OCI-LY7 (cell line): ENCODE data around the gene TBC1D1. TPM values are rescaled to one million over a fixed set of nuclear protein-coding genes. Genes with fewer than 3 reads are reported as not detected.

Source experiments
- BruUV-seq: library from RNA; stranded (reverse); fragments of 400-500 nt; replicated peaks from 2 replicates; lab custom pipeline; 2021; lab: Mats Ljungman, UMichigan
- CTCF ChIA-PET: fragments of 300-600 bp; sonication (Branson Sonifier 250); formaldehyde crosslinking; loops from one replicate; lab custom pipeline; 2022; ENCODE audit warnings: antibody characterized with exemption; ENCODE audit not compliant: unreplicated experiment; lab: Charles Lee
- POLR2A ChIA-PET: fragments of 300-600 bp; sonication (Branson Sonifier 250); formaldehyde crosslinking; loops from one replicate; lab custom pipeline; 2022; ENCODE audit warnings: antibody characterized with exemption; lab: Charles Lee
- DNase-seq: peaks from one replicate; pipeline ENCODE4 v3.0.0-alpha.2; 2015; ENCODE audit warnings: low spot score
- H2AFZ ChIP-seq: fragments of 200-600 bp; sonication (generic), shearing (Covaris generic); 2 replicates; pipeline ENCODE4 v1.6.1; 2014; ENCODE audit warnings: mild to moderate bottlenecking, antibody characterized with exemption, low read length, moderate library complexity
- H3K27ac ChIP-seq: fragments of 200-600 bp; sonication (generic); 2 replicates; pipeline ENCODE4 v1.5.1; 2014; ENCODE audit warnings: mixed run types, low read depth, mild to moderate bottlenecking, moderate library complexity, low read length, inconsistent platforms; ENCODE audit not compliant: poor library complexity, severe bottlenecking
- H3K36me3 ChIP-seq: fragments of 200-600 bp; sonication (generic); 2 replicates; pipeline ENCODE4 v1.6.1; 2014; ENCODE audit warnings: mild to moderate bottlenecking, antibody characterized with exemption, low read length, moderate library complexity, mixed read lengths; ENCODE audit not compliant: insufficient read depth
- H3K4me1 ChIP-seq: fragments of 200-600 bp; sonication (generic); 2 replicates; pipeline ENCODE4 v1.5.1; 2014; ENCODE audit warnings: mild to moderate bottlenecking, low read length; ENCODE audit not compliant: insufficient read depth, poor library complexity, severe bottlenecking
- H3K4me2 ChIP-seq: fragments of 200-600 bp; sonication (generic); 2 replicates; pipeline ENCODE4 v1.6.1; 2014; ENCODE audit warnings: mild to moderate bottlenecking, low read length
- H3K4me3 ChIP-seq: fragments of 200-600 bp; sonication (generic); 2 replicates; pipeline ENCODE4 v1.5.1; 2014; ENCODE audit warnings: mild to moderate bottlenecking, low read depth, low read length; ENCODE audit not compliant: poor library complexity, severe bottlenecking
- H3K79me2 ChIP-seq: fragments of 200-600 bp; sonication (generic); 2 replicates; pipeline ENCODE4 v1.6.1; 2016; ENCODE audit warnings: low read depth, mild to moderate bottlenecking, low read length, moderate library complexity, mixed read lengths; ENCODE audit not compliant: insufficient read depth
- H3K9me2 ChIP-seq: fragments of 200-600 bp; sonication (generic); 2 replicates; pipeline ENCODE4 v1.6.1; 2016; ENCODE audit warnings: mild to moderate bottlenecking, low read length, mixed read lengths; ENCODE audit not compliant: insufficient read depth
- H3K9me3 ChIP-seq: fragments of 200-600 bp; sonication (generic); 2 replicates; pipeline ENCODE4 v1.6.1; 2014; ENCODE audit warnings: mild to moderate bottlenecking, mixed run types, low read length, mixed read lengths
- H4K20me1 ChIP-seq: fragments of 200-600 bp; sonication (generic); 2 replicates; pipeline ENCODE4 v1.6.1; 2014; ENCODE audit warnings: mild to moderate bottlenecking, antibody characterized with exemption, low read length, moderate library complexity, mixed read lengths; ENCODE audit not compliant: insufficient read depth
- EZH2phosphoT487 ChIP-seq: fragments of 200-600 bp; sonication (generic); IDR thresholded peaks from 2 replicates; pipeline ENCODE4 v1.6.1; 2018; ENCODE audit warnings: low read depth, borderline replicate concordance, mild to moderate bottlenecking, mixed run types, antibody characterized with exemption, low read length, moderate library complexity, mixed read lengths
- intact Hi-C: fragments of 100-400 bp; cut with micrococcal nuclease; formaldehyde crosslinking; loops from one replicate; pipeline ENCODE4 v1.10.0; 2022; ENCODE audit not compliant: unreplicated experiment
- total RNA-seq, 2 experiments: library from RNA; depleted of rRNA in 1 of 2; stranded (reverse); fragments of >200 nt in 1 of 2; shearing (Covaris generic) in 1 of 2; gene quantifications; 2 replicates each; pipeline ENCODE4 v1.2.3, GENCODE V29; 2014 to 2022
- TF ChIP-seq, protein P1 (sequence below): fragments of 200-600 bp; sonication (generic); conservative IDR thresholded peaks from 2 replicates; pipeline ENCODE4 v1.5.1; 2014; ENCODE audit warnings: mild to moderate bottlenecking, antibody characterized with exemption, low read length, moderate library complexity, mixed read lengths

Gene TBC1D1
- total RNA-seq, 2 experiments from 2014 or later: 539 to 545 TPM

DNA sequence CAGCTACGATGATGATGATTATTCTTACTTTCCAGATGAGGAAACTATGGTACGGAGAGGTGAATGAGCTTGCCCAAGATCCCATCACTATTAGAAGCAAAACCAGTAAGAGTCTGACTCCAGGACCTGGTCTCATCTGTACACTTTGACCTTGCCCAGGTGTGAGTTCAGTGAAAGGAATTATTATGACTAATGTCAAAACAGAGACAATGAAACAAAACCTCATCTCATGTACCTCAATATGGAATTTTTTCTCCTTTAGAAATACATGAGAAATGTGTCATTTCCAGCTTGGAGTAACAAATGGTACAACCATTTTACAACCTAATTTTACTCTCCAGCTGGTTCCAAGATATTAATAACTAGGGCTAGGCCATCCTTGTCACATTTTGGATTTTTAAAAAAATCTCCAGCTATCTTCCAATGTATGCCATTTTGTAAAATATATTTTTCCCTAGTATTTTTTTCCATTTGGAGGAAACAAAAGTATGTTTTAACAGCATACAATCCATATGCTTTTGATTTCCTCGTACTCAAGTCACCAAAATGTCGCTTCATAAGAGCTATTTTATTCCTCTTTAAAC, 283.1 kb downstream of the TBC1D1 start:
- no peaks in the 10 kb centered on the region for H3K36me3 ChIP-seq
- H3K27ac ChIP-seq: no peak overlapping the region
- DNase-seq: no peak
- H3K4me1 ChIP-seq: no peaks in the 10 kb centered on the region
- H3K4me2 ChIP-seq: no peak overlapping the region
- ChIA-PET CTCF (no interaction called here), POLR2A (interaction anchor here (0.5 to 0.6 kb wide), 2 partner anchors 144 to 361 kb away, joined by 3 to 4 read pairs; no protein-coding TSS in a partner anchor)
- H3K9me3 ChIP-seq: no peaks in the 10 kb centered on the region
- BruUV-seq: no TSS peak
- H3K4me3 ChIP-seq: no peak overlapping the region
- TF ChIP-seq, protein P1, sequence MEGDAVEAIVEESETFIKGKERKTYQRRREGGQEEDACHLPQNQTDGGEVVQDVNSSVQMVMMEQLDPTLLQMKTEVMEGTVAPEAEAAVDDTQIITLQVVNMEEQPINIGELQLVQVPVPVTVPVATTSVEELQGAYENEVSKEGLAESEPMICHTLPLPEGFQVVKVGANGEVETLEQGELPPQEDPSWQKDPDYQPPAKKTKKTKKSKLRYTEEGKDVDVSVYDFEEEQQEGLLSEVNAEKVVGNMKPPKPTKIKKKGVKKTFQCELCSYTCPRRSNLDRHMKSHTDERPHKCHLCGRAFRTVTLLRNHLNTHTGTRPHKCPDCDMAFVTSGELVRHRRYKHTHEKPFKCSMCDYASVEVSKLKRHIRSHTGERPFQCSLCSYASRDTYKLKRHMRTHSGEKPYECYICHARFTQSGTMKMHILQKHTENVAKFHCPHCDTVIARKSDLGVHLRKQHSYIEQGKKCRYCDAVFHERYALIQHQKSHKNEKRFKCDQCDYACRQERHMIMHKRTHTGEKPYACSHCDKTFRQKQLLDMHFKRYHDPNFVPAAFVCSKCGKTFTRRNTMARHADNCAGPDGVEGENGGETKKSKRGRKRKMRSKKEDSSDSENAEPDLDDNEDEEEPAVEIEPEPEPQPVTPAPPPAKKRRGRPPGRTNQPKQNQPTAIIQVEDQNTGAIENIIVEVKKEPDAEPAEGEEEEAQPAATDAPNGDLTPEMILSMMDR: no peak
- no peak for TF ChIP-seq EZH2phosphoT487
- no peaks in the 10 kb centered on the region for H3K9me2 ChIP-seq
- H3K79me2 ChIP-seq: no peaks in the 10 kb centered on the region
- no peaks in the 10 kb centered on the region for H4K20me1 ChIP-seq
- H2AFZ ChIP-seq: no peak overlapping the region
- intact Hi-C loops: loop anchor here (10.0 kb wide), 1 partner anchor 369 kb away; no protein-coding TSS in a partner anchor

DNA sequence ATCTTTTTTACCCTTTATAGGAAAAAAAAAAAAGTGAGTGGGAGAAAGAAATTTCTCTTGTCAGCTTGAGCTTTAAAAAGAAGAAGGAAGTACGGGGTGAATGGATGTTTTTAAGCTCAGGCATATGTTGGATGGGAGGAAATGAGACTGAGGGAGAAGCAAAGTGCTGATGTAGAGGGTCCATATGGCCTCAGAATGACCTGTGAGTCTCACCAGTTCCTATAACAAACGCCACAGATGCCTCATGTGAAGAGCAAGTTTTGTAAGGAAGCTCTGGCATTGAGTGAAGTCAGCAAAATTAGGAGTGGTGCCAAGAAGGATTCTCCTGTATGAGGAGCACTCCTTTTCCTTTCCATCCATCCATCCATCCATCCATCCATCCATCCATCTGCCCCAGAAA, 283.9 kb downstream of the TBC1D1 start:
- Histone ChIP-seq H3K4me3 (no peak overlapping the region), H3K36me3 (no peaks in the 10 kb centered on the region), H3K27ac (no peak overlapping the region), H2AFZ (no peak overlapping the region), H3K9me3 (no peaks in the 10 kb centered on the region), H3K4me1 (no peaks in the 10 kb centered on the region), H3K9me2 (no peaks in the 10 kb centered on the region), H3K4me2 (no peak overlapping the region), H4K20me1 (no peaks in the 10 kb centered on the region), H3K79me2 (no peaks in the 10 kb centered on the region)
- DNase-seq: no peak
- TF ChIP-seq, protein P1: no peak
- no peak for TF ChIP-seq EZH2phosphoT487
- no TSS peak for BruUV-seq
- CTCF ChIA-PET: no interaction called here
- intact Hi-C loops: loop anchor here (5.0 to 10.0 kb wide), 2 partner anchors 142 to 370 kb away; no protein-coding TSS in a partner anchor
- POLR2A ChIA-PET: interaction anchor here (0.5 to 0.7 kb wide), 3 partner anchors 15 to 360 kb away, joined by 3 to 4 read pairs (median 3); no protein-coding TSS in a partner anchor

DNA sequence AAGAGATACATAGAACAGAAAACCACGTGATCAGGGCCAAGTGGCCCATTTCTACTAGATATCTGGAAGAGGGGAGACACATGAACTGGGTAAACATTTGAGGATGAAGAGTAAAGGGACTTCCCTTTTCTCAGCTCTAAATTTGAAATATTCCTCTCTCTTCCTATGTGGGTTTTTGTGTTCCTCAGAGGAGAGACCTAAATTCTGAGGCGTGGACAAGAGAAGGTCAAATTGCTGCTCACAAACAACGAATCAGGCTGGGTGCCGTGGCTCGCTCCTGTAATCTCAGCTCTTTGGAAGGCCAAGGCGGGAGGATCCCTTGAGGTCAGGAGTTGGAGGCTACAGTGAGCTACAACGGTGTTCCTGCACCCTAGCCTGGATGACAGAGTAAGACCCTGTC, 285.3 kb downstream of the TBC1D1 start:
- Histone ChIP-seq H3K9me2 (no peaks in the 10 kb centered on the region), H4K20me1 (no peaks in the 10 kb centered on the region), H3K4me3 (no peak overlapping the region), H3K36me3 (no peaks in the 10 kb centered on the region), H3K79me2 (no peaks in the 10 kb centered on the region), H3K27ac (no peak overlapping the region), H3K4me2 (no peak overlapping the region), H3K4me1 (no peaks in the 10 kb centered on the region), H2AFZ (no peak overlapping the region), H3K9me3 (no peaks in the 10 kb centered on the region)
- intact Hi-C loops: loop anchor here (5.0 to 10.0 kb wide), 2 partner anchors 141 to 371 kb away; no protein-coding TSS in a partner anchor
- BruUV-seq: no TSS peak
- ChIA-PET CTCF (no interaction called here), POLR2A (interaction anchor here (0.9 kb wide), 1 partner anchor 10 kb away, joined by 3 read pairs; no protein-coding TSS in a partner anchor)
- TF ChIP-seq EZH2phosphoT487: no peak
- TF ChIP-seq, protein P1: no peak
- DNase-seq: no peak
